LNCAP (cell line): ENCODE results near the gene CHRNA4.

Experiments used
- CTCF ChIP-seq: fragments of 450-650 bp; IDR thresholded peaks from 2 replicates; pipeline ENCODE4 v1.5.1; 2017; ENCODE audit warnings: mild to moderate bottlenecking

CHRNA4 gene

GRCh38 chr20:63329331-63330083 is 31.6 kb downstream of the CHRNA4 start:
- TF ChIP-seq CTCF, result no peak

- no peak for TF ChIP-seq CTCF
Observed at GRCh38 chr20:63328718-63329275, 32.4 kb downstream of the CHRNA4 start.

GRCh38 chr20:63328026-63328700 is 33.0 kb downstream of the CHRNA4 start:
- no peak for TF ChIP-seq CTCF

- TF ChIP-seq CTCF, result no peak
Observed at GRCh38 chr20:63327231-63327745, 33.9 kb downstream of the CHRNA4 start.

- TF ChIP-seq CTCF, result no peak
Observed at GRCh38 chr20:63326314-63327230, 34.6 kb downstream of the CHRNA4 start.

- no peak for TF ChIP-seq CTCF
Observed at GRCh38 chr20:63325554-63326313, 35.4 kb downstream of the CHRNA4 start.
